HepG2 (cell line): Measurements from ENCODE around the gene ICAM2. TPM values are rescaled to one million over a fixed set of nuclear protein-coding genes. Genes with fewer than 3 reads are reported as not detected.

Experiments used
- ATAC-seq: fragments of 200-7000 bp; cut with Tn5 transposase; 3 replicates; pipeline ENCODE4 v1.9.1; 2020; ENCODE audit warnings: mild to moderate bottlenecking, moderate library complexity
- BruUV-seq: library from RNA; stranded (reverse); fragments of 400-500 nt; replicated peaks from 2 replicates; lab custom pipeline; 2021; lab: Mats Ljungman, UMichigan
- CTCF ChIA-PET: fragments of 300-600 bp; formaldehyde crosslinking; extraction: SDS; loops from one replicate; lab custom pipeline; 2021; ENCODE audit warnings: low total read pairs, inconsistent platforms, low intra/inter-chr PET ratio; lab: Yijun Ruan, JAX
- POLR2A ChIA-PET: fragments of 350-600 bp; sonication (Branson Sonifier 250); formaldehyde crosslinking; loops from one replicate; lab custom pipeline; 2020; ENCODE audit warnings: antibody characterized with exemption, inconsistent platforms; lab: Yijun Ruan, JAX
- DNase-seq: peaks from one replicate; pipeline ENCODE4 v3.0.0-alpha.2; 2015; ENCODE audit warnings: low spot score
- FAIRE-seq: peaks from 3 replicates; lab custom pipeline; 2011; peaks lifted over from hg19 to GRCh38; lab: Jason Lieb, UNC
- H2AFZ ChIP-seq: one replicate; pipeline ENCODE4 v1.6.1; 2011; ENCODE audit warnings: low read length, inconsistent platforms
- H3K27ac ChIP-seq: fragments of 300-600 bp; 3 replicates; pipeline ENCODE4 v1.8.0; 2011; ENCODE audit warnings: mixed run types, mild to moderate bottlenecking, mixed read lengths, low read length, inconsistent platforms; ENCODE audit not compliant: insufficient read depth; ENCODE audit errors: extremely low read length
- H3K27me3 ChIP-seq, 2 experiments: fragments of 200-600 bp in 1 of 2; 2 replicates in 1 of 2; 3 replicates in 1 of 2; pipeline versions ENCODE4 v1.6.0 to v1.8.0; 2011; ENCODE audit warnings: low read length in 2 of 2, mild to moderate bottlenecking in 2 of 2, moderate library complexity in 2 of 2, inconsistent platforms in 1 of 2; ENCODE audit not compliant: insufficient read depth in 2 of 2, control insufficient read depth in 1 of 2
- H3K36me3 ChIP-seq, 2 experiments: fragments of 200-600 bp in 1 of 2; replicated peaks in 1 of 2; 2 replicates in 1 of 2; 3 replicates in 1 of 2; pipeline versions ENCODE4 v1.5.1 to v1.8.0; 2011; ENCODE audit warnings: low read length in 2 of 2, inconsistent platforms in 1 of 2; ENCODE audit not compliant: insufficient read depth in 2 of 2, control insufficient read depth in 1 of 2
- H3K4me1 ChIP-seq: 2 replicates; pipeline ENCODE4 v1.5.1; 2012; ENCODE audit warnings: low read length, inconsistent platforms; ENCODE audit not compliant: insufficient read depth
- H3K4me2 ChIP-seq: 2 replicates; pipeline ENCODE4 v1.6.0; 2011; ENCODE audit warnings: low read depth, low read length, inconsistent platforms
- H3K4me3 ChIP-seq, 3 experiments: fragments of 200-600 bp in 1 of 3; sonication (generic), shearing (Covaris generic) in 1 of 3; replicated peaks in 1 of 3; 2 replicates each; pipeline ENCODE4 v1.5.1; 2011 to 2016; ENCODE audit warnings: low read length in 3 of 3, inconsistent platforms in 2 of 3, low read depth in 2 of 3, mild to moderate bottlenecking in 2 of 3, control low read depth in 1 of 3, mixed read lengths in 1 of 3; ENCODE audit not compliant: insufficient read depth in 1 of 3
- H3K79me2 ChIP-seq: one replicate; pipeline ENCODE4 v1.6.1; 2011; ENCODE audit warnings: low read length, inconsistent platforms; ENCODE audit not compliant: insufficient read depth
- H3K9ac ChIP-seq: 2 replicates; pipeline ENCODE4 v1.6.0; 2011; ENCODE audit warnings: mild to moderate bottlenecking, low read depth, low read length, inconsistent platforms; ENCODE audit not compliant: insufficient read depth
- H3K9me3 ChIP-seq: 2 replicates; pipeline ENCODE4 v1.5.1; 2012; ENCODE audit warnings: mild to moderate bottlenecking, low read length
- H4K20me1 ChIP-seq: 2 replicates; pipeline ENCODE4 v1.6.0; 2011; ENCODE audit warnings: inconsistent platforms, mild to moderate bottlenecking, low read length, moderate library complexity; ENCODE audit not compliant: insufficient read depth
- ADNP ChIP-seq: sonication (generic); formaldehyde crosslinking; IDR thresholded peaks from 2 replicates; pipeline ENCODE4 v1.4.0; 2020; ENCODE audit warnings: missing genetic modification reagents
- ATAD3A ChIP-seq: sonication (generic); formaldehyde crosslinking; IDR thresholded peaks from 2 replicates; pipeline ENCODE4 v1.4.0; 2020; ENCODE audit warnings: missing genetic modification reagents
- GFI1 ChIP-seq: sonication (generic); formaldehyde crosslinking; IDR thresholded peaks from 2 replicates; pipeline ENCODE4 v1.5.0; 2020; ENCODE audit warnings: missing genetic modification reagents, mild to moderate bottlenecking, borderline replicate concordance
- SIN3B ChIP-seq: fragments of 150-350 bp; IDR thresholded peaks from 2 replicates; pipeline ENCODE4 v1.6.1; 2014; ENCODE audit warnings: low read length
- SMC3 ChIP-seq: IDR thresholded peaks from 2 replicates; pipeline ENCODE4 v1.6.1; 2011; ENCODE audit warnings: low read length, improper control_type of control experiment
- U2AF1 ChIP-seq: fragments of 200-400 bp; formaldehyde crosslinking; optimal IDR thresholded peaks from 2 replicates; pipeline ENCODE3; 2017; ENCODE audit warnings: mild to moderate bottlenecking, low read depth, low read length
- ZFP1 ChIP-seq: IDR thresholded peaks from 2 replicates; pipeline ENCODE4 v1.6.1; 2016
- ZMAT5 ChIP-seq: sonication (generic); formaldehyde crosslinking; IDR thresholded peaks from 2 replicates; pipeline ENCODE4 v1.5.0; 2020; ENCODE audit warnings: mild to moderate bottlenecking, low read depth, missing genetic modification reagents, borderline replicate concordance
- ZNF253 ChIP-seq: sonication (generic); formaldehyde crosslinking; IDR thresholded peaks from 2 replicates; pipeline ENCODE4 v1.8.0; 2022; ENCODE audit warnings: mild to moderate bottlenecking, missing genetic modification reagents, borderline replicate concordance
- ZNF280D ChIP-seq: sonication (generic); formaldehyde crosslinking; IDR thresholded peaks from 2 replicates; pipeline ENCODE4 v1.5.1; 2020; ENCODE audit warnings: mild to moderate bottlenecking, missing genetic modification reagents
- ZNF3 ChIP-seq: IDR thresholded peaks from 2 replicates; pipeline ENCODE4 v1.7.0; 2017; ENCODE audit warnings: inconsistent platforms
- WGBS: methylation state at CpG from one replicate; pipeline ENCODE4 v1.1.6; 2017; ENCODE audit warnings: low lambda C conversion rate; 5-methylcytosine and 5-hydroxymethylcytosine counted together
- in situ Hi-C: cut with HindIII; loops from 2 replicates; pipeline ENCODE4 v1.10.0; 2017; ENCODE audit warnings: low pct_unique_long_range_greater_than_20kb; ENCODE audit not compliant: extremely low pct_ligation_motif_present
- intact Hi-C: fragments of 100-400 bp; cut with micrococcal nuclease; formaldehyde crosslinking; loops from one replicate; pipeline ENCODE4 v1.10.0; 2022; ENCODE audit not compliant: unreplicated experiment
- polyA plus RNA-seq, 8 experiments: library from polyadenylated mRNA; depleted of rRNA in 3 of 8; stranded (reverse) in 7 of 8; unstranded in 1 of 8; fragments of >200 nt; fragmentation: Illumina TruSeq in 4 of 8; extraction: Trizol in 4 of 8; gene quantifications; 2 replicates each; pipeline versions ENCODE4 v1.2.1 to v1.2.3, GENCODE V29; 2011 to 2016; ENCODE audit warnings: low read depth in 4 of 8, missing spikeins in 1 of 8, mixed read lengths in 1 of 8; ENCODE audit not compliant: insufficient read depth in 1 of 8
- total RNA-seq, 5 experiments: library from RNA; depleted of rRNA; stranded (reverse); fragments of >200 nt; fragmentation: Illumina TruSeq; extraction: Trizol; gene quantifications; 2 replicates each; pipeline ENCODE4 v1.2.3, GENCODE V29; 2016; ENCODE audit warnings: low read depth in 1 of 5
- TF ChIP-seq, protein P1 (sequence below): sonication (generic); formaldehyde crosslinking; conservative IDR thresholded peaks from 2 replicates; pipeline ENCODE4 v1.8.0; 2022; ENCODE audit warnings: low read depth, missing genetic modification reagents
- TF ChIP-seq, protein P2 (sequence below): sonication (generic); formaldehyde crosslinking; IDR thresholded peaks from 2 replicates; pipeline ENCODE4 v1.5.0; 2020; ENCODE audit warnings: missing genetic modification reagents
- TF ChIP-seq, protein P3 (sequence below): sonication (generic); formaldehyde crosslinking; IDR thresholded peaks from 2 replicates; pipeline ENCODE4 v1.5.0; 2020; ENCODE audit warnings: mild to moderate bottlenecking, missing genetic modification reagents
- TF ChIP-seq, protein P4 (sequence below): sonication (generic); formaldehyde crosslinking; IDR thresholded peaks from 2 replicates; pipeline ENCODE4 v1.4.0; 2020; ENCODE audit warnings: missing genetic modification reagents

ICAM2 gene
- total and polyA plus RNA-seq, 2 of the 13 experiments (the other 11 are each of a cell fraction or from before 2014, with no cell fraction given): 10.9 to 20.8 TPM

GRCh38 chr17:64065161-64065560 is 44.7 kb upstream of the ICAM2 start:
- Histone ChIP-seq H2AFZ (no peak overlapping the region), H3K9me3 (peaks cover 8% of the 10 kb centered on the region), H3K4me2 (no peak overlapping the region), H3K79me2 (no peaks in the 10 kb centered on the region), H3K27ac (no peak overlapping the region), H3K36me3 (peaks cover 23 to 79% of the 10 kb centered on the region in 2 experiments; a peak in 4 of 5 replicates), H3K27me3 (no peaks in the 10 kb centered on the region), H3K4me3 (no peak overlapping the region), H3K9ac (no peak overlapping the region), H3K4me1 (peaks cover 5% of the 10 kb centered on the region), H4K20me1 (no peaks in the 10 kb centered on the region)
- intact Hi-C loops: no loop called here
- no TSS peak for BruUV-seq
- WGBS: 96% methylated on average over 8 of the region's 8 CpGs
- CTCF ChIA-PET: interaction anchor here (3.4 kb wide), 1 partner anchor 68 kb away, joined by 67 read pairs; no protein-coding TSS in a partner anchor
- ATAC-seq: no peak
- in situ Hi-C loops: loop anchor here (10.0 kb wide), 1 partner anchor 220 kb away; no protein-coding TSS in a partner anchor
- FAIRE-seq: no peak
- POLR2A ChIA-PET: interaction anchor here (1.8 to 2.3 kb wide), 2 partner anchors 10 to 80 kb away, joined by 12 to 13 read pairs; no protein-coding TSS in a partner anchor
- no peak for DNase-seq
- TF ChIP-seq GFI1 (CRISPR knock-in tag) (no peak), ADNP (CRISPR knock-in tag) (no peak), ATAD3A (no peak), ZFP1 (CRISPR knock-in tag) (no peak), ZMAT5 (CRISPR knock-in tag) (no peak), ZNF253 (no peak), ZNF280D (CRISPR knock-in tag) (no peak), SMC3 (no peak), SIN3B (no peak), U2AF1 (no peak), ZNF3 (CRISPR knock-in tag) (no peak)
- TF ChIP-seq, protein P1, sequence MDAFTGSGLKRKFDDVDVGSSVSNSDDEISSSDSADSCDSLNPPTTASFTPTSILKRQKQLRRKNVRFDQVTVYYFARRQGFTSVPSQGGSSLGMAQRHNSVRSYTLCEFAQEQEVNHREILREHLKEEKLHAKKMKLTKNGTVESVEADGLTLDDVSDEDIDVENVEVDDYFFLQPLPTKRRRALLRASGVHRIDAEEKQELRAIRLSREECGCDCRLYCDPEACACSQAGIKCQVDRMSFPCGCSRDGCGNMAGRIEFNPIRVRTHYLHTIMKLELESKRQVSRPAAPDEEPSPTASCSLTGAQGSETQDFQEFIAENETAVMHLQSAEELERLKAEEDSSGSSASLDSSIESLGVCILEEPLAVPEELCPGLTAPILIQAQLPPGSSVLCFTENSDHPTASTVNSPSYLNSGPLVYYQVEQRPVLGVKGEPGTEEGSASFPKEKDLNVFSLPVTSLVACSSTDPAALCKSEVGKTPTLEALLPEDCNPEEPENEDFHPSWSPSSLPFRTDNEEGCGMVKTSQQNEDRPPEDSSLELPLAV (CRISPR knock-in tag): no peak
- TF ChIP-seq, protein P2, sequence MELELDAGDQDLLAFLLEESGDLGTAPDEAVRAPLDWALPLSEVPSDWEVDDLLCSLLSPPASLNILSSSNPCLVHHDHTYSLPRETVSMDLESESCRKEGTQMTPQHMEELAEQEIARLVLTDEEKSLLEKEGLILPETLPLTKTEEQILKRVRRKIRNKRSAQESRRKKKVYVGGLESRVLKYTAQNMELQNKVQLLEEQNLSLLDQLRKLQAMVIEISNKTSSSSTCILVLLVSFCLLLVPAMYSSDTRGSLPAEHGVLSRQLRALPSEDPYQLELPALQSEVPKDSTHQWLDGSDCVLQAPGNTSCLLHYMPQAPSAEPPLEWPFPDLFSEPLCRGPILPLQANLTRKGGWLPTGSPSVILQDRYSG (CRISPR knock-in tag): no peak
- TF ChIP-seq, protein P3, sequence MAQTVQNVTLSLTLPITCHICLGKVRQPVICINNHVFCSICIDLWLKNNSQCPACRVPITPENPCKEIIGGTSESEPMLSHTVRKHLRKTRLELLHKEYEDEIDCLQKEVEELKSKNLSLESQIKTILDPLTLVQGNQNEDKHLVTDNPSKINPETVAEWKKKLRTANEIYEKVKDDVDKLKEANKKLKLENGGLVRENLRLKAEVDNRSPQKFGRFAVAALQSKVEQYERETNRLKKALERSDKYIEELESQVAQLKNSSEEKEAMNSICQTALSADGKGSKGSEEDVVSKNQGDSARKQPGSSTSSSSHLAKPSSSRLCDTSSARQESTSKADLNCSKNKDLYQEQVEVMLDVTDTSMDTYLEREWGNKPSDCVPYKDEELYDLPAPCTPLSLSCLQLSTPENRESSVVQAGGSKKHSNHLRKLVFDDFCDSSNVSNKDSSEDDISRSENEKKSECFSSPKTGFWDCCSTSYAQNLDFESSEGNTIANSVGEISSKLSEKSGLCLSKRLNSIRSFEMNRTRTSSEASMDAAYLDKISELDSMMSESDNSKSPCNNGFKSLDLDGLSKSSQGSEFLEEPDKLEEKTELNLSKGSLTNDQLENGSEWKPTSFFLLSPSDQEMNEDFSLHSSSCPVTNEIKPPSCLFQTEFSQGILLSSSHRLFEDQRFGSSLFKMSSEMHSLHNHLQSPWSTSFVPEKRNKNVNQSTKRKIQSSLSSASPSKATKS (CRISPR knock-in tag): no peak
- TF ChIP-seq, protein P4, sequence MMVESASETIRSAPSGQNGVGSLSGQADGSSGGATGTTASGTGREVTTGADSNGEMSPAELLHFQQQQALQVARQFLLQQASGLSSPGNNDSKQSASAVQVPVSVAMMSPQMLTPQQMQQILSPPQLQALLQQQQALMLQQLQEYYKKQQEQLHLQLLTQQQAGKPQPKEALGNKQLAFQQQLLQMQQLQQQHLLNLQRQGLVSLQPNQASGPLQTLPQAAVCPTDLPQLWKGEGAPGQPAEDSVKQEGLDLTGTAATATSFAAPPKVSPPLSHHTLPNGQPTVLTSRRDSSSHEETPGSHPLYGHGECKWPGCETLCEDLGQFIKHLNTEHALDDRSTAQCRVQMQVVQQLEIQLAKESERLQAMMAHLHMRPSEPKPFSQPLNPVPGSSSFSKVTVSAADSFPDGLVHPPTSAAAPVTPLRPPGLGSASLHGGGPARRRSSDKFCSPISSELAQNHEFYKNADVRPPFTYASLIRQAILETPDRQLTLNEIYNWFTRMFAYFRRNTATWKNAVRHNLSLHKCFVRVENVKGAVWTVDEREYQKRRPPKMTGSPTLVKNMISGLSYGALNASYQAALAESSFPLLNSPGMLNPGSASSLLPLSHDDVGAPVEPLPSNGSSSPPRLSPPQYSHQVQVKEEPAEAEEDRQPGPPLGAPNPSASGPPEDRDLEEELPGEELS (CRISPR knock-in tag): no peak
